Neural cell (in vitro differentiated cells): Measurements from ENCODE around the gene GALNT3. TPM values are rescaled to one million over a fixed set of nuclear protein-coding genes. Genes with fewer than 3 reads are reported as not detected.

Experiments
- H2AFZ ChIP-seq: fragments of 200-600, 300-800 bp; sonication (generic), shearing (Covaris generic); 2 replicates; pipeline ENCODE4 v1.6.0; 2014; ENCODE audit warnings: low read depth, mild to moderate bottlenecking, antibody characterized with exemption, low read length, moderate library complexity
- H3F3A ChIP-seq: fragments of 200-600 bp; shearing (Covaris generic); 2 replicates; pipeline ENCODE4 v1.6.1; 2016; ENCODE audit warnings: mild to moderate bottlenecking, moderate library complexity, mixed read lengths, antibody characterized with exemption, low read length; ENCODE audit not compliant: insufficient read depth, poor library complexity, severe bottlenecking
- H3K27ac ChIP-seq: fragments of 200-600, 300-800 bp; sonication (generic), shearing (Covaris generic); 2 replicates; pipeline ENCODE4 v1.5.1; 2014; ENCODE audit warnings: mild to moderate bottlenecking, low read length, moderate library complexity
- H3K27me3 ChIP-seq: fragments of 300-800, 200-600 bp; sonication (generic), shearing (Covaris generic); 2 replicates; pipeline ENCODE4 v1.6.0; 2014; ENCODE audit warnings: mild to moderate bottlenecking, low read depth, low read length, moderate library complexity; ENCODE audit not compliant: insufficient read depth
- H3K36me3 ChIP-seq: fragments of 300-800, 200-600 bp; sonication (generic), shearing (Covaris generic); 2 replicates; pipeline ENCODE4 v1.5.1; 2014; ENCODE audit warnings: mild to moderate bottlenecking, antibody characterized with exemption, low read length, moderate library complexity; ENCODE audit not compliant: insufficient read depth
- H3K4me2 ChIP-seq: fragments of 300-800, 200-600 bp; sonication (generic), shearing (Covaris generic); 2 replicates; pipeline ENCODE4 v1.6.0; 2014; ENCODE audit warnings: mild to moderate bottlenecking, low read length
- H3K4me3 ChIP-seq: fragments of 300-800, 200-600 bp; sonication (generic), shearing (Covaris generic); 2 replicates; pipeline ENCODE4 v1.5.1; 2014; ENCODE audit warnings: mild to moderate bottlenecking, low read length, moderate library complexity
- H3K79me2 ChIP-seq: fragments of 200-600 bp; shearing (Covaris generic); replicated peaks from 2 replicates; pipeline ENCODE4 v1.6.0; 2014; ENCODE audit warnings: mild to moderate bottlenecking, low read length, moderate library complexity; ENCODE audit not compliant: insufficient read depth
- H3K9ac ChIP-seq: fragments of 300-800, 200-600 bp; sonication (generic), shearing (Covaris generic); 2 replicates; pipeline ENCODE4 v1.6.1; 2016; ENCODE audit warnings: mild to moderate bottlenecking, low read length, mixed read lengths
- H3K9me2 ChIP-seq: fragments of 200-600 bp; shearing (Covaris generic); 2 replicates; pipeline ENCODE4 v1.6.1; 2016; ENCODE audit warnings: mild to moderate bottlenecking, low read length, mixed read lengths; ENCODE audit not compliant: insufficient read depth
- H3K9me3 ChIP-seq: fragments of 200-600, 300-800 bp; sonication (generic), shearing (Covaris generic); 2 replicates; pipeline ENCODE4 v1.6.1; 2016; ENCODE audit warnings: mild to moderate bottlenecking, mixed run types, low read length, moderate library complexity, mixed read lengths
- H4K20me1 ChIP-seq: fragments of 200-600 bp; shearing (Covaris generic); 2 replicates; pipeline ENCODE4 v1.6.1; 2016; ENCODE audit warnings: mild to moderate bottlenecking, mixed run types; ENCODE audit not compliant: insufficient read depth
- EP300 ChIP-seq: fragments of 450-650 bp; conservative IDR thresholded peaks from 2 replicates; pipeline ENCODE4 v1.6.1; 2014; ENCODE audit warnings: antibody characterized with exemption, mild to moderate bottlenecking, moderate library complexity; ENCODE audit not compliant: poor library complexity, severe bottlenecking
- EZH2 ChIP-seq: fragments of 200-600, 300-800 bp; shearing (Covaris generic), sonication (generic); IDR thresholded peaks from 2 replicates; pipeline ENCODE4 v1.6.1; 2014; ENCODE audit warnings: antibody characterized with exemption, low read length, borderline replicate concordance, mild to moderate bottlenecking; ENCODE audit not compliant: insufficient read depth, poor library complexity, severe bottlenecking
- MXI1 ChIP-seq: fragments of 450-650 bp; conservative IDR thresholded peaks from 2 replicates; pipeline ENCODE4 v1.6.1; 2014; ENCODE audit warnings: antibody characterized with exemption, mild to moderate bottlenecking; ENCODE audit not compliant: poor library complexity, severe bottlenecking
- POLR2AphosphoS5 ChIP-seq: IDR thresholded peaks from 2 replicates; pipeline ENCODE4 v1.6.1; 2012
- RAD21 ChIP-seq: fragments of 450-650 bp; conservative IDR thresholded peaks from 2 replicates; pipeline ENCODE4 v1.6.1; 2014; ENCODE audit warnings: antibody characterized with exemption, mild to moderate bottlenecking, moderate library complexity
- SMC3 ChIP-seq: fragments of 450-650 bp; conservative IDR thresholded peaks from 2 replicates; pipeline ENCODE4 v1.6.1; 2014; ENCODE audit warnings: antibody characterized with exemption, mild to moderate bottlenecking, moderate library complexity; ENCODE audit not compliant: poor library complexity
- TAF1 ChIP-seq: IDR thresholded peaks from 2 replicates; pipeline ENCODE4 v1.6.1; 2012; ENCODE audit warnings: low read depth
- polyA plus RNA-seq: library from polyadenylated mRNA; depleted of rRNA; stranded (reverse); fragments of >200 nt; gene quantifications from 2 replicates; pipeline ENCODE4 v1.2.3, GENCODE V29; 2014
- TF ChIP-seq, protein P1 (sequence below): fragments of 450-650 bp; IDR thresholded peaks from 2 replicates; pipeline ENCODE4 v1.5.1; 2014; ENCODE audit warnings: antibody characterized with exemption, mild to moderate bottlenecking, moderate library complexity; ENCODE audit not compliant: poor library complexity, severe bottlenecking
- TF ChIP-seq, protein P2 (sequence below): IDR thresholded peaks from 2 replicates; pipeline ENCODE4 v1.6.1; 2012; ENCODE audit warnings: borderline replicate concordance

GALNT3 gene
- polyA plus RNA-seq, 1 donor from 2014 or later = 3.7 TPM

DNA sequence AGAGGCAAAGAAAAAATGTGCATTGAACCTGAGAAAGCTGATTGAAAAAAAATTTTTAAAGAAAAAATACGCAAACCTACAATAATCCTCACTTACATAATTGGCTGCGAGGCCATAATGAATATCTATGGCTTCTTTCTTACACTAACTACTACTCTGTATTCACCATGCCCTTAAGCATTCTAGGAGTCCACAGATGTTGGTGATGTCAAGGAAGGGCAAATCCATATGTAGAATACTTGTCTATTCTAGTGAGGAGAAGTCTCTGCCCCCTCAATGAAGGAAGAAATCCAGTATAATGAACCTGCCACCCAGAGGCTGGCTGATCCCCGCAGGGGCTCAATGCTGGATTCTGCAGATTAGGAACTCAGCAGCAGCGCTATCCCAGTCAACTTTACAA is 14.3 kb downstream of the GALNT3 start:
- Histone ChIP-seq H3K9ac (no peak overlapping the region), H3K27me3 (no peaks in the 10 kb centered on the region), H3K4me3 (no peak overlapping the region), H3K27ac (no peak overlapping the region), H2AFZ (no peak overlapping the region), H3K36me3 (no peaks in the 10 kb centered on the region), H3K9me2 (no peaks in the 10 kb centered on the region), H3K79me2 (no peaks in the 10 kb centered on the region), H3F3A (no peaks in the 10 kb centered on the region), H4K20me1 (no peaks in the 10 kb centered on the region), H3K4me2 (no peak overlapping the region), H3K9me3 (no peaks in the 10 kb centered on the region)
- TF ChIP-seq, protein P1, sequence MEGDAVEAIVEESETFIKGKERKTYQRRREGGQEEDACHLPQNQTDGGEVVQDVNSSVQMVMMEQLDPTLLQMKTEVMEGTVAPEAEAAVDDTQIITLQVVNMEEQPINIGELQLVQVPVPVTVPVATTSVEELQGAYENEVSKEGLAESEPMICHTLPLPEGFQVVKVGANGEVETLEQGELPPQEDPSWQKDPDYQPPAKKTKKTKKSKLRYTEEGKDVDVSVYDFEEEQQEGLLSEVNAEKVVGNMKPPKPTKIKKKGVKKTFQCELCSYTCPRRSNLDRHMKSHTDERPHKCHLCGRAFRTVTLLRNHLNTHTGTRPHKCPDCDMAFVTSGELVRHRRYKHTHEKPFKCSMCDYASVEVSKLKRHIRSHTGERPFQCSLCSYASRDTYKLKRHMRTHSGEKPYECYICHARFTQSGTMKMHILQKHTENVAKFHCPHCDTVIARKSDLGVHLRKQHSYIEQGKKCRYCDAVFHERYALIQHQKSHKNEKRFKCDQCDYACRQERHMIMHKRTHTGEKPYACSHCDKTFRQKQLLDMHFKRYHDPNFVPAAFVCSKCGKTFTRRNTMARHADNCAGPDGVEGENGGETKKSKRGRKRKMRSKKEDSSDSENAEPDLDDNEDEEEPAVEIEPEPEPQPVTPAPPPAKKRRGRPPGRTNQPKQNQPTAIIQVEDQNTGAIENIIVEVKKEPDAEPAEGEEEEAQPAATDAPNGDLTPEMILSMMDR = no peak
- TF ChIP-seq SMC3 (no peak), MXI1 (no peak), EP300 (no peak), TAF1 (no peak), POLR2AphosphoS5 (no peak), EZH2 (no peak)

DNA sequence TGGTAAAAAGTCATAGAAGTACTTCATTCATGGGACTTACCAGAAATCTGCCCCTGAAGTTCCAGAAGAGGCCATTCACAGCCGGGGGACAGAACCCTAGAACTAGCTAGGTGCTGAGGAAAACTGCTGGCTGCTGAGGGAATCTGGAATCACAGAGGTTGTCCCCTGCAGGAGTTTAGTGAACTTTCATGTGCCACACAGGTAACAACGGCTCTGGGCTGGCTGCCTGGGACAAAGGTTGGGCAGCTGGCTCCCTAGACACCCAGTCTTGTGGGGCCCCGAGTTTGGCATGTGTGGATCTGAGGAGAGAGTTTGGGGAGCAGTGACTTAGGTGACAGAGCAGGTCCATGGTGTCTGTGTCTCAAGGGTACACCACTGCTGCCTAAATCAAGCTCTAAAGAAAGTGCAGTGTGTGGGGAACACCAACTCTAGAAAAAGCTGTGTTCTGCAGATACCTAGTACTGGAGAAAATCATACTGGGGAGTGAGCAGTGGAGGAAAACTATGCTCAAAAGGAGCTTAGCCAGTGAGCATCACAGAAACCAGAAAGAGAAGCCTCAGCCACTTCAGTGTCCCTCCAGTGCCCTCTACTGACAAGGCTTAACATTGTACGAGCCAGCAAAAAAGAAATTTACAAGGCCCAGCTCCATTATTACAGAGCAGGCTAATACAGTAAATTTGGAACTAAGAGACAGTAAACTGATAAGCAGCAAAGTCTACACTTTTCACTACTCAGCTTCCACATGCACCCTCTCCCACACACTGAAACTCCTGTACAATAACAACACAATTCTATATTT is 15.2 kb downstream of the GALNT3 start:
- no peaks in the 10 kb centered on the region for H3K79me2 ChIP-seq
- no peaks in the 10 kb centered on the region for H3K9me3 ChIP-seq
- no peak overlapping the region for H3K4me2 ChIP-seq
- H3K4me3 ChIP-seq = no peak overlapping the region
- H3F3A ChIP-seq = no peaks in the 10 kb centered on the region
- no peaks in the 10 kb centered on the region for H3K27me3 ChIP-seq
- no peak overlapping the region for H2AFZ ChIP-seq
- no peak overlapping the region for H3K27ac ChIP-seq
- no peaks in the 10 kb centered on the region for H3K9me2 ChIP-seq
- TF ChIP-seq, protein P1 = no peak
- no peak for TF ChIP-seq POLR2AphosphoS5
- no peak for TF ChIP-seq RAD21
- no peak for TF ChIP-seq TAF1
- TF ChIP-seq EZH2 = no peak
- no peak for TF ChIP-seq SMC3
- TF ChIP-seq, protein P2, sequence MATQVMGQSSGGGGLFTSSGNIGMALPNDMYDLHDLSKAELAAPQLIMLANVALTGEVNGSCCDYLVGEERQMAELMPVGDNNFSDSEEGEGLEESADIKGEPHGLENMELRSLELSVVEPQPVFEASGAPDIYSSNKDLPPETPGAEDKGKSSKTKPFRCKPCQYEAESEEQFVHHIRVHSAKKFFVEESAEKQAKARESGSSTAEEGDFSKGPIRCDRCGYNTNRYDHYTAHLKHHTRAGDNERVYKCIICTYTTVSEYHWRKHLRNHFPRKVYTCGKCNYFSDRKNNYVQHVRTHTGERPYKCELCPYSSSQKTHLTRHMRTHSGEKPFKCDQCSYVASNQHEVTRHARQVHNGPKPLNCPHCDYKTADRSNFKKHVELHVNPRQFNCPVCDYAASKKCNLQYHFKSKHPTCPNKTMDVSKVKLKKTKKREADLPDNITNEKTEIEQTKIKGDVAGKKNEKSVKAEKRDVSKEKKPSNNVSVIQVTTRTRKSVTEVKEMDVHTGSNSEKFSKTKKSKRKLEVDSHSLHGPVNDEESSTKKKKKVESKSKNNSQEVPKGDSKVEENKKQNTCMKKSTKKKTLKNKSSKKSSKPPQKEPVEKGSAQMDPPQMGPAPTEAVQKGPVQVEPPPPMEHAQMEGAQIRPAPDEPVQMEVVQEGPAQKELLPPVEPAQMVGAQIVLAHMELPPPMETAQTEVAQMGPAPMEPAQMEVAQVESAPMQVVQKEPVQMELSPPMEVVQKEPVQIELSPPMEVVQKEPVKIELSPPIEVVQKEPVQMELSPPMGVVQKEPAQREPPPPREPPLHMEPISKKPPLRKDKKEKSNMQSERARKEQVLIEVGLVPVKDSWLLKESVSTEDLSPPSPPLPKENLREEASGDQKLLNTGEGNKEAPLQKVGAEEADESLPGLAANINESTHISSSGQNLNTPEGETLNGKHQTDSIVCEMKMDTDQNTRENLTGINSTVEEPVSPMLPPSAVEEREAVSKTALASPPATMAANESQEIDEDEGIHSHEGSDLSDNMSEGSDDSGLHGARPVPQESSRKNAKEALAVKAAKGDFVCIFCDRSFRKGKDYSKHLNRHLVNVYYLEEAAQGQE = no peak
- TF ChIP-seq EP300 = no peak
- TF ChIP-seq MXI1 = no peak
- no peaks in the 10 kb centered on the region for H3K36me3 ChIP-seq
- H4K20me1 ChIP-seq = no peaks in the 10 kb centered on the region
- no peak overlapping the region for H3K9ac ChIP-seq
